ENCODE results near the gene EXOSC9.

Gene EXOSC9

GRCh38 chr4:121771869-121772268 lies 29.3 kb upstream of the EXOSC9 start:
- H3K27ac ChIP-seq (ENCODE audit: low read depth, low read length): no peak overlapping the region
- no peak overlapping the region for H3K9ac ChIP-seq (ENCODE audit: low read depth in 1 of 2, low read length in 2 of 2)
- H3K4me1 ChIP-seq (ENCODE audit: control insufficient read depth in 1 of 2, insufficient read depth in 2 of 2, low read length in 2 of 2): no peaks in the 10 kb centered on the region
- H3K27me3 ChIP-seq (ENCODE audit: control insufficient read depth in 1 of 2, insufficient read depth in 2 of 2, low read length in 2 of 2): no peaks in the 10 kb centered on the region
- no peak overlapping the region for H3K4me3 ChIP-seq (ENCODE audit: low read depth in 1 of 2, low read length in 2 of 2)
- no peaks in the 10 kb centered on the region for H3K9me3 ChIP-seq (ENCODE audit: control insufficient read depth in 1 of 2, low read length in 2 of 2)
- no peaks in the 10 kb centered on the region for H3K36me3 ChIP-seq (ENCODE audit: control insufficient read depth in 1 of 2, insufficient read depth in 2 of 2, low read length in 2 of 2)

DNA sequence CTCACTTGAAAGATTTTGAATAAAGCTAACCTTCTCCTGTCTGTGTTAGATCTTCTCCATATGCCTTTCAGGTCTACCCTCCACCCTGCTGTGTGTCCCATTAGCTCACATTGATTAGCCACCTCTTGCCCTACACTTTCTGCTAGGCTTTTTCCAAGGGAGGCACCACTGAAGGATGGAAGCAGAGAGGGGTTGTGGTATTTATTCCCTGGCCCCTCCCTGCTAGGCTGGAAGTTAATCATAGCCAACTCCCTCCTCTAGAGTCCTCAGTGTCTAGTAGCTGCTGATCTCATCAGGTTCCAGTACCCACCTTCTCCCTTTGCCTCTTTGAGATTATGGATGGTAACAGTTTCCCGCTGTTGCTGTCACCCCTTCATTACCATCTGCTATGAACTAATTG lies 27.2 kb upstream of the EXOSC9 start:
- H3K27ac ChIP-seq (ENCODE audit: low read depth, low read length): no peak overlapping the region
- no peaks in the 10 kb centered on the region for H3K27me3 ChIP-seq (ENCODE audit: control insufficient read depth in 1 of 2, insufficient read depth in 2 of 2, low read length in 2 of 2)
- H3K9ac ChIP-seq (ENCODE audit: low read depth in 1 of 2, low read length in 2 of 2): no peak overlapping the region
- no peaks in the 10 kb centered on the region for H3K36me3 ChIP-seq (ENCODE audit: control insufficient read depth in 1 of 2, insufficient read depth in 2 of 2, low read length in 2 of 2)
- no peak overlapping the region for H3K4me3 ChIP-seq (ENCODE audit: low read depth in 1 of 2, low read length in 2 of 2)
- no peaks in the 10 kb centered on the region for H3K4me1 ChIP-seq (ENCODE audit: control insufficient read depth in 1 of 2, insufficient read depth in 2 of 2, low read length in 2 of 2)
- H3K9me3 ChIP-seq (ENCODE audit: control insufficient read depth in 1 of 2, low read length in 2 of 2): no peaks in the 10 kb centered on the region

DNA sequence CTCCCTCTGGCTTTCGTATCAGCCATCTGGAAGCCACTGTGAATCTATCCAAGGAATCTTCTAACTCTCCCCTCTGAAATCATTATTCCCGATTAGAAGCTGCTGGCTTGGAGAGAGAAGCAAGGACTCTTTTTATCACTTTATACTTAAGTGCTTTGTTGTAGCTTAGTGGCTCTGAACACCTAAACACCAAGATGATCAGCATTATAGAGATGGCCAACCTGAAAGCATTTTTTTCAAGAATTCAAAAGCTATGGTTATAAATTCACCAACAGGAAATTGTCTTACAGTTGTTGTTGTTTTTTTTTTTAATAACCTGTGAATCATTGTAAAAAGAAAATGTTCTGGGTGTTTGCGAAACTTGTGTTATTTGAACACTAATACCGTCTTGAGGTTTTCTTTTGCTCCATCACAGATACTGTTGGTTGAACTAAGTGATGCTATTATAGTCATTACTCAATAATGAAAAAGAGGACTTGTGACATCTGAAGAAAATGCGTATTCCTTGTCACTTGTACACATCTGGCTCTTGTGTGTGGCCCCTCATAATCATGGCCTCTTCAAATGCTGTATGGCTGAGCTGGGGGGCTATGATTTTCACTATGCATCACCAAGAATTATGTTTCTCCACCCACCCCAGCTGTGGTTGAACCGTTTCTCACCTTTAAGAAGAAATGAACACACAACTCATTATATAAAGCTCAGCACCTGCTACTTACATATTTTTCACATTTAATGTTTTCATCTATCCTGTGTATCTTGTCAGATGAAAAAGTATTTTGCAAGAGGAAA lies 24.3 kb upstream of the EXOSC9 start:
- Histone ChIP-seq H3K9ac (ENCODE audit: low read depth in 1 of 2, low read length in 2 of 2) (no peak overlapping the region), H3K36me3 (ENCODE audit: control insufficient read depth in 1 of 2, insufficient read depth in 2 of 2, low read length in 2 of 2) (no peaks in the 10 kb centered on the region), H3K4me3 (ENCODE audit: low read depth in 1 of 2, low read length in 2 of 2) (no peak overlapping the region), H3K27ac (ENCODE audit: low read depth, low read length) (no peak overlapping the region), H3K9me3 (ENCODE audit: control insufficient read depth in 1 of 2, low read length in 2 of 2) (no peaks in the 10 kb centered on the region), H3K27me3 (ENCODE audit: control insufficient read depth in 1 of 2, insufficient read depth in 2 of 2, low read length in 2 of 2) (no peaks in the 10 kb centered on the region), H3K4me1 (ENCODE audit: control insufficient read depth in 1 of 2, insufficient read depth in 2 of 2, low read length in 2 of 2) (no peaks in the 10 kb centered on the region)

DNA sequence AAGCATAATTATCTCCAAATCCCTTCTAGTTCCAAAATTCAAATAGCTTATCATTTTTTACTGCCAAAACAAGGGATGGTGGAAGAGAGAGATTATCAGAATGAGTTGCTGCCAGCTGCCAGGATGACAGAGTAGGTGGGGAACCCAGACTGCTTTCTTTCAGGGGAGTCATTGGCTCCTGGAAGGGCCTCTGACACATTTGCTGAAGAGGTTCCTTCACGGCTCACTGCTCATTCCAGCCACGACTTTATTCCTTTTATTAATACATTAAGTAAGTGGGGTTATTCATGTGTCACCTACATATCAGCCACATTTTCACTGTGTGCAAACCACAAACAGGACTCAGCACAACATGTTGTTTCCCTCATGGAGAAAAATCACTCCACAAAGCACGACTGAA lies 23.5 kb upstream of the EXOSC9 start:
- Histone ChIP-seq H3K36me3 (ENCODE audit: control insufficient read depth in 1 of 2, insufficient read depth in 2 of 2, low read length in 2 of 2) (no peaks in the 10 kb centered on the region), H3K9me3 (ENCODE audit: control insufficient read depth in 1 of 2, low read length in 2 of 2) (no peaks in the 10 kb centered on the region)

GRCh38 chr4:121778991-121779628 lies 22.0 kb upstream of the EXOSC9 start:
- H3K9ac ChIP-seq (ENCODE audit: low read depth in 1 of 2, low read length in 2 of 2): no peak overlapping the region
- H3K36me3 ChIP-seq (ENCODE audit: control insufficient read depth in 1 of 2, insufficient read depth in 2 of 2, low read length in 2 of 2): no peaks in the 10 kb centered on the region
- no peak overlapping the region for H3K27ac ChIP-seq (ENCODE audit: low read depth, low read length)
- no peaks in the 10 kb centered on the region for H3K4me1 ChIP-seq (ENCODE audit: control insufficient read depth in 1 of 2, insufficient read depth in 2 of 2, low read length in 2 of 2)
- no peaks in the 10 kb centered on the region for H3K27me3 ChIP-seq (ENCODE audit: control insufficient read depth in 1 of 2, insufficient read depth in 2 of 2, low read length in 2 of 2)
- no peaks in the 10 kb centered on the region for H3K9me3 ChIP-seq (ENCODE audit: control insufficient read depth in 1 of 2, low read length in 2 of 2)
- H3K4me3 ChIP-seq (ENCODE audit: low read depth in 1 of 2, low read length in 2 of 2): no peak overlapping the region

More for the DNA sequence above, 23.5 kb upstream of the EXOSC9 start:
- H3K4me1 ChIP-seq (ENCODE audit: control insufficient read depth in 1 of 2, insufficient read depth in 2 of 2, low read length in 2 of 2): no peaks in the 10 kb centered on the region
- no peak overlapping the region for H3K4me3 ChIP-seq (ENCODE audit: low read depth in 1 of 2, low read length in 2 of 2)
- H3K9ac ChIP-seq (ENCODE audit: low read depth in 1 of 2, low read length in 2 of 2): no peak overlapping the region
- H3K27ac ChIP-seq (ENCODE audit: low read depth, low read length): no peak overlapping the region
- no peaks in the 10 kb centered on the region for H3K27me3 ChIP-seq (ENCODE audit: control insufficient read depth in 1 of 2, insufficient read depth in 2 of 2, low read length in 2 of 2)

- peaks cover 5 to 7% of the 10 kb centered on the region in 2 donors for H3K27me3 ChIP-seq (ENCODE audit: control insufficient read depth in 1 of 2, insufficient read depth in 2 of 2, low read length in 2 of 2)
- no peak overlapping the region for H3K27ac ChIP-seq (ENCODE audit: low read depth, low read length)
- H3K9ac ChIP-seq (ENCODE audit: low read depth in 1 of 2, low read length in 2 of 2): no peak overlapping the region
- no peaks in the 10 kb centered on the region for H3K4me1 ChIP-seq (ENCODE audit: control insufficient read depth in 1 of 2, insufficient read depth in 2 of 2, low read length in 2 of 2)
- no peak overlapping the region for H3K4me3 ChIP-seq (ENCODE audit: low read depth in 1 of 2, low read length in 2 of 2)
- H3K36me3 ChIP-seq (ENCODE audit: control insufficient read depth in 1 of 2, insufficient read depth in 2 of 2, low read length in 2 of 2): no peaks in the 10 kb centered on the region
- no peaks in the 10 kb centered on the region for H3K9me3 ChIP-seq (ENCODE audit: control insufficient read depth in 1 of 2, low read length in 2 of 2)
Measured at GRCh38 chr4:121783210-121783609, 17.9 kb upstream of the EXOSC9 start.

DNA sequence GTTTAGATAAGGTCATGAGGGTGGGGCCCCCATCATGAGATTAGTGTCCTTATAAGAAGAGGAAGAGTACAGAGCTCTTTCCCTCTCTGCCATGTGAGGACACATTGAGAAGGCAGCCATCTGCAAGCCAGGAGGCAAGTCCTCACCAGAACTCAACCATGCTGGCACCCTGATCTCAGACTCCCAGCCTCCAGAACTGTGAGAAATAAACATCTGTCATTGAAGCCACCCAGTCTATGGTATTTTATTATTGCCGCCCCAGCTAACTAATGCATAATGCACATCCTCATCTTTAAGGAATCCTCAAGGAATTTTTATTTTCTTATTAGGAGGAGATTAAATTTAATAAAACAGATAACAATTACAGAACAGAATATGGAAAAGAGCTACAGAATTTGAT lies 16.7 kb upstream of the EXOSC9 start:
- peaks cover 5 to 7% of the 10 kb centered on the region in 2 donors for H3K27me3 ChIP-seq (ENCODE audit: control insufficient read depth in 1 of 2, insufficient read depth in 2 of 2, low read length in 2 of 2)
- H3K4me3 ChIP-seq (ENCODE audit: low read depth in 1 of 2, low read length in 2 of 2): no peak overlapping the region
- no peaks in the 10 kb centered on the region for H3K4me1 ChIP-seq (ENCODE audit: control insufficient read depth in 1 of 2, insufficient read depth in 2 of 2, low read length in 2 of 2)
- no peak overlapping the region for H3K9ac ChIP-seq (ENCODE audit: low read depth in 1 of 2, low read length in 2 of 2)
- no peaks in the 10 kb centered on the region for H3K9me3 ChIP-seq (ENCODE audit: control insufficient read depth in 1 of 2, low read length in 2 of 2)
- no peak overlapping the region for H3K27ac ChIP-seq (ENCODE audit: low read depth, low read length)
- H3K36me3 ChIP-seq (ENCODE audit: control insufficient read depth in 1 of 2, insufficient read depth in 2 of 2, low read length in 2 of 2): no peaks in the 10 kb centered on the region

GRCh38 chr4:121784975-121785374 lies 16.1 kb upstream of the EXOSC9 start:
- peaks cover 5 to 7% of the 10 kb centered on the region in 2 donors for H3K27me3 ChIP-seq (ENCODE audit: control insufficient read depth in 1 of 2, insufficient read depth in 2 of 2, low read length in 2 of 2)

DNA sequence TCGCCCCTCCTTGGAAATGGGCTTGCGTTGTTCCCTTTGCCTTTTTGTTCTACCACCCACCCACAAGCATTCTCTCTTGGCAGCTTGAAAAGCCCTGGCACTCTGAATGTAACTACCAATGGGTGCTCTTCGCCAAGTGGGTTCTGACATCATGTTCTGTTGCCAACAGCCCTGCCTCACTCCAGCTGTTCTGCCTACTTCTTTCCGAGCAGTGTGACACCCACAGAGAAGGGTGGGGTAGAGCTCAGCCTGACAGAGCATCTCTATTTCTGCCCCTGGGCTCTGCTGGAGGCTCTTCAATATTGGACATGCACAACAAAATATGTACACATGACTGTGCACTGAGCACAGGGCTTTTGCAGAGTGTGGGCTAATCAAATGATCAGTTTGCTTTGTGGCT lies 15.6 kb upstream of the EXOSC9 start:
- Histone ChIP-seq H3K27ac (ENCODE audit: low read depth, low read length) (no peak overlapping the region), H3K9ac (ENCODE audit: low read depth in 1 of 2, low read length in 2 of 2) (no peak overlapping the region)

More at GRCh38 chr4:121784975-121785374, 16.1 kb upstream of the EXOSC9 start:
- Histone ChIP-seq H3K4me1 (ENCODE audit: control insufficient read depth in 1 of 2, insufficient read depth in 2 of 2, low read length in 2 of 2) (no peaks in the 10 kb centered on the region), H3K9me3 (ENCODE audit: control insufficient read depth in 1 of 2, low read length in 2 of 2) (no peaks in the 10 kb centered on the region), H3K27ac (ENCODE audit: low read depth, low read length) (no peak overlapping the region), H3K9ac (ENCODE audit: low read depth in 1 of 2, low read length in 2 of 2) (no peak overlapping the region), H3K4me3 (ENCODE audit: low read depth in 1 of 2, low read length in 2 of 2) (no peak overlapping the region), H3K36me3 (ENCODE audit: control insufficient read depth in 1 of 2, insufficient read depth in 2 of 2, low read length in 2 of 2) (no peaks in the 10 kb centered on the region)

DNA sequence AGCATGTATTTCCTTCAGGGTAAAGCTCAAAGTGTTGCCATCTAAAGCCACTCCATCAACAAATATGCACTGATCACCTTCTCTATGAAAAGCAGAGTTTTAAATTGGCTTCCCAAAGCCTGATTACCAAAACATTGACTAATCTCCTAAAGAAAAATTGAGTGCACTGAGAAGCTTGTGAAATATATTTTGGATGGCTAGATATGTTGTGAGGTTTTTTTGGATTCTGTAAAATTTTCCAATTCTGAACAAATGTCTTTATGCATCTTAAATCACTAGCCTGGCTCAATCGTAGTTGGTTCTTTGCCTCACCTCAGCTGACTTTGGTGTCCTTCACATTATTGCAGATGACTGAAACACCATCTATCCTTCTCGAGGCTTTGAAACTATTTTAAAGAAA lies 14.9 kb upstream of the EXOSC9 start:
- H3K27ac ChIP-seq (ENCODE audit: low read depth, low read length): no peak overlapping the region
- no peaks in the 10 kb centered on the region for H3K36me3 ChIP-seq (ENCODE audit: control insufficient read depth in 1 of 2, insufficient read depth in 2 of 2, low read length in 2 of 2)
- H3K4me1 ChIP-seq (ENCODE audit: control insufficient read depth in 1 of 2, insufficient read depth in 2 of 2, low read length in 2 of 2): no peaks in the 10 kb centered on the region

More for the DNA sequence above, 15.6 kb upstream of the EXOSC9 start:
- no peak overlapping the region for H3K4me3 ChIP-seq (ENCODE audit: low read depth in 1 of 2, low read length in 2 of 2)
- no peaks in the 10 kb centered on the region for H3K4me1 ChIP-seq (ENCODE audit: control insufficient read depth in 1 of 2, insufficient read depth in 2 of 2, low read length in 2 of 2)
- no peaks in the 10 kb centered on the region for H3K36me3 ChIP-seq (ENCODE audit: control insufficient read depth in 1 of 2, insufficient read depth in 2 of 2, low read length in 2 of 2)
- peaks cover 5 to 7% of the 10 kb centered on the region in 2 donors for H3K27me3 ChIP-seq (ENCODE audit: control insufficient read depth in 1 of 2, insufficient read depth in 2 of 2, low read length in 2 of 2)
- H3K9me3 ChIP-seq (ENCODE audit: control insufficient read depth in 1 of 2, low read length in 2 of 2): no peaks in the 10 kb centered on the region

More for the DNA sequence above, 14.9 kb upstream of the EXOSC9 start:
- no peaks in the 10 kb centered on the region for H3K9me3 ChIP-seq (ENCODE audit: control insufficient read depth in 1 of 2, low read length in 2 of 2)
- H3K4me3 ChIP-seq (ENCODE audit: low read depth in 1 of 2, low read length in 2 of 2): no peak overlapping the region
- peaks cover 5 to 7% of the 10 kb centered on the region in 2 donors for H3K27me3 ChIP-seq (ENCODE audit: control insufficient read depth in 1 of 2, insufficient read depth in 2 of 2, low read length in 2 of 2)
- no peak overlapping the region for H3K9ac ChIP-seq (ENCODE audit: low read depth in 1 of 2, low read length in 2 of 2)
